Measurements from ENCODE around the gene POLK. TPM values are rescaled to one million over a fixed set of nuclear protein-coding genes. Genes with fewer than 3 reads are reported as not detected.
"Not testable (repeated sequence)": the region's sequence is repeated elsewhere in the genome, so short reads cannot be mapped to it uniquely, and the experiment has no call there.

POLK gene
- total and polyA plus RNA-seq, 2 of the 8 experiments (the other 6 are each of a cell fraction or from before 2014, with no cell fraction given) = 2.0 to 9.0 TPM

- no peak for TF ChIP-seq SRF (IDR thresholded peaks at IDR 0.05; ENCODE audit: low read depth, low read length)
- TF ChIP-seq JUN (IDR thresholded peaks at IDR 0.05; ENCODE audit: low read depth, low read length) = no peak
- TF ChIP-seq CTCF (IDR thresholded peaks at IDR 0.05; ENCODE audit: control extremely low read depth in 1 of 3, insufficient read depth in 1 of 3, low read depth in 1 of 3, low read length in 3 of 3) = no peak
- no peak for TF ChIP-seq JUND (IDR thresholded peaks at IDR 0.05; ENCODE audit: low read length)
Measured at GRCh38 chr5:75498208-75498777, 13.4 kb upstream of the POLK start (continued).

GRCh38 chr5:75498875-75499274, 12.8 kb upstream of the POLK start:
- H3K18ac ChIP-seq (ENCODE audit: extremely low read depth, low read length); H2BK15ac ChIP-seq (ENCODE audit: low read length); H3K23me2 ChIP-seq (ENCODE audit: low read depth, low read length); DNase-seq (ENCODE audit: low read depth in 1 of 2, low spot score in 2 of 2); H3K27me3 ChIP-seq (replicated peaks in 1 of 4; ENCODE audit: control insufficient read depth in 3 of 4, extremely low read depth in 1 of 4, insufficient read depth in 3 of 4, low read length in 3 of 4); H3K4me1 ChIP-seq (replicated peaks in 1 of 4; ENCODE audit: control insufficient read depth in 3 of 4, insufficient read depth in 4 of 4, low read length in 3 of 4); H3K23ac ChIP-seq (ENCODE audit: insufficient read length); H2BK120ac ChIP-seq (replicated peaks; ENCODE audit: low read depth, low read length); H3K9me3 ChIP-seq (ENCODE audit: insufficient read depth in 2 of 2, low read depth in 1 of 2, low read length in 1 of 2); H3K79me2 ChIP-seq (ENCODE audit: control insufficient read depth in 1 of 2, insufficient read depth in 2 of 2, low read length in 2 of 2); H3K4me2 ChIP-seq (ENCODE audit: insufficient read depth in 1 of 2, low read depth in 2 of 2, low read length in 2 of 2); POLR2A ChIA-PET (ENCODE audit: partially characterized antibody); H3K14ac ChIP-seq (ENCODE audit: insufficient read length); H2BK5ac ChIP-seq (ENCODE audit: low read depth, low read length); FAIRE-seq; H4K91ac ChIP-seq (replicated peaks; ENCODE audit: insufficient read length, low read length); H2BK12ac ChIP-seq (ENCODE audit: low read depth, low read length); H3K4ac ChIP-seq (replicated peaks; ENCODE audit: insufficient read length, low read depth, low read length); H3K9ac ChIP-seq (replicated peaks in 1 of 4; ENCODE audit: extremely low read depth in 1 of 4, low read depth in 3 of 4, low read length in 3 of 4); H4K20me1 ChIP-seq (replicated peaks in 1 of 2; ENCODE audit: control insufficient read depth in 1 of 2, insufficient read depth in 2 of 2, low read length in 2 of 2); H3K27ac ChIP-seq (ENCODE audit: low read depth, low read length); CTCF ChIA-PET (ENCODE audit: partially characterized antibody); H2AK5ac ChIP-seq (ENCODE audit: low read depth, low read length); H3K4me3 ChIP-seq (ENCODE audit: extremely low read depth in 1 of 4, insufficient read depth in 2 of 4, low read depth in 3 of 4, low read length in 4 of 4); H4K8ac ChIP-seq (ENCODE audit: extremely low read depth, insufficient read depth, low read length); H2AFZ ChIP-seq (ENCODE audit: low read length); H3K56ac ChIP-seq (replicated peaks; ENCODE audit: insufficient read length, low read depth, low read length); H2BK20ac ChIP-seq (ENCODE audit: low read length); H3K79me1 ChIP-seq (ENCODE audit: low read depth, low read length); H3K36me3 ChIP-seq (ENCODE audit: control insufficient read depth in 2 of 4, insufficient read depth in 4 of 4, low read length in 3 of 4); H4K5ac ChIP-seq (ENCODE audit: insufficient read length, low read depth, low read length): not testable (repeated sequence)
- 92% methylated on average over 1 of the region's 1 CpG; no CpG with 5 or more reads in 1 of the 2 experiments for WGBS, 2 experiments (ENCODE audit: extremely low coverage in 1 of 2, insufficient coverage in 1 of 2, insufficient read length in 1 of 2, insufficient replicate concordance in 2 of 2, low coverage in 1 of 2, low lambda C conversion rate in 2 of 2, missing lambda C conversion rate in 1 of 2)
